Suprapubic skin (tissue), 4 donors: Measurements from ENCODE around the gene LYRM4.

Experiments used
- CTCF ChIP-seq, 2 donors: fragments of 200-600 bp in 1 of 2; fragments of 450-650 bp in 1 of 2; sonication (generic) in 1 of 2; IDR thresholded peaks; one replicate each; pipeline ENCODE4 v1.5.1; 2016 to 2019; ENCODE audit warnings: antibody characterized with exemption in 2 of 2, mild to moderate bottlenecking in 1 of 2, moderate library complexity in 1 of 2
- POLR2A ChIP-seq, 2 donors: fragments of 450-650 bp; IDR thresholded peaks; one replicate each; pipeline ENCODE4 v1.6.1; 2017; ENCODE audit warnings: antibody characterized with exemption in 2 of 2, mild to moderate bottlenecking in 2 of 2, moderate library complexity in 2 of 2
- POLR2AphosphoS5 ChIP-seq, 3 donors: sonication (generic); formaldehyde crosslinking; IDR thresholded peaks; one replicate each; pipeline ENCODE4 v1.6.1; 2017; ENCODE audit warnings: antibody characterized with exemption in 3 of 3

GRCh38 chr6:5191222-5191621, 69.5 kb downstream of the LYRM4 start:
- TF ChIP-seq CTCF (IDR thresholded peaks at IDR 0.05): no peak
- TF ChIP-seq POLR2A (IDR thresholded peaks at IDR 0.05): no peak
- TF ChIP-seq POLR2AphosphoS5 (IDR thresholded peaks at IDR 0.05): no peak
